ENCODE data around the gene ULK1. TPM values are rescaled to one million over a fixed set of nuclear protein-coding genes. Genes with fewer than 3 reads are reported as not detected.

ULK1 gene
- total RNA-seq, 4 donors from 2014 or later: 17.5 to 140 (median 28.0) TPM

GRCh38 chr12:131856366-131857097 lies 37.9 kb upstream of the ULK1 start:
- 73 to 88% methylated on average over 4 to 10 of the region's 10 CpGs for WGBS, 2 donors (ENCODE audit: low coverage in 1 of 2)
- no peaks in the 10 kb centered on the region for H3K9me3 ChIP-seq
- peaks cover 0 to 6% (median 0%) of the 10 kb centered on the region in 4 donors for H3K4me1 ChIP-seq
- intact Hi-C loops (cut with DNase I; ENCODE audit: low total_unique reads): no loop called here
- no peak for DNase-seq
- no peaks in the 10 kb centered on the region for H3K36me3 ChIP-seq
- TF ChIP-seq POLR2AphosphoS5 (IDR thresholded peaks at IDR 0.05) (no peak), POLR2A (IDR thresholded peaks at IDR 0.05) (no peak), CTCF (IDR thresholded peaks at IDR 0.05) (no peak)
- H3K27me3 ChIP-seq: peaks cover 20% of the 10 kb centered on the region
- no peak overlapping the region for H3K4me3 ChIP-seq
- no peak overlapping the region for H3K27ac ChIP-seq
- in situ Hi-C loops (cut with MboI; ENCODE audit: low pct_ligation_motif_present in 1 of 4, low pct_unique_long_range_greater_than_20kb in 1 of 4, low sequenced_read_pairs in 3 of 4): no loop called here

- 70 to 77% methylated on average over 2 to 21 of the region's 21 CpGs for WGBS, 2 donors (ENCODE audit: low coverage in 1 of 2)
- intact Hi-C loops (cut with DNase I; ENCODE audit: low total_unique reads): no loop called here
- in situ Hi-C loops (cut with MboI; ENCODE audit: low pct_ligation_motif_present in 1 of 4, low pct_unique_long_range_greater_than_20kb in 1 of 4, low sequenced_read_pairs in 3 of 4): no loop called here
Observed at GRCh38 chr12:131857908-131858850, 36.2 kb upstream of the ULK1 start.

GRCh38 chr12:131860472-131861260 lies 33.8 kb upstream of the ULK1 start:
- H3K36me3 ChIP-seq: no peaks in the 10 kb centered on the region
- intact Hi-C loops (cut with DNase I; ENCODE audit: low total_unique reads) (no loop called here), in situ Hi-C loops (cut with MboI; ENCODE audit: low pct_ligation_motif_present in 1 of 4, low pct_unique_long_range_greater_than_20kb in 1 of 4, low sequenced_read_pairs in 3 of 4) (no loop called here)
- peaks cover 0 to 6% (median 0%) of the 10 kb centered on the region in 4 donors for H3K4me1 ChIP-seq
- peak overlapping the region in 2 of 4 donors; percentile 2 to 14 for H3K4me3 ChIP-seq
- 28 to 44% methylated on average over 1 to 22 of the region's 22 CpGs for WGBS, 2 donors (ENCODE audit: low coverage in 1 of 2)
- H3K27ac ChIP-seq: no peak overlapping the region
- H3K27me3 ChIP-seq: peaks cover 6% of the 10 kb centered on the region
- H3K9me3 ChIP-seq: no peaks in the 10 kb centered on the region
- DNase-seq: peak; percentile 21
- TF ChIP-seq EP300 (IDR thresholded peaks at IDR 0.05; ENCODE audit: low read depth): no peak
- no peak for TF ChIP-seq POLR2A (IDR thresholded peaks at IDR 0.05)
- no peak for TF ChIP-seq POLR2AphosphoS5 (IDR thresholded peaks at IDR 0.05)
- no peak for TF ChIP-seq CTCF (IDR thresholded peaks at IDR 0.05)

More at GRCh38 chr12:131857908-131858850, 36.2 kb upstream of the ULK1 start:
- H3K36me3 ChIP-seq: no peaks in the 10 kb centered on the region
- no peak overlapping the region for H3K27ac ChIP-seq
- H3K9me3 ChIP-seq: no peaks in the 10 kb centered on the region
- H3K4me3 ChIP-seq: no peak overlapping the region
- no peak for DNase-seq
- TF ChIP-seq CTCF (IDR thresholded peaks at IDR 0.05): no peak
- no peak for TF ChIP-seq POLR2AphosphoS5 (IDR thresholded peaks at IDR 0.05)
- no peak for TF ChIP-seq POLR2A (IDR thresholded peaks at IDR 0.05)
- TF ChIP-seq EP300 (IDR thresholded peaks at IDR 0.05; ENCODE audit: low read depth): no peak
- peaks cover 0 to 6% (median 0%) of the 10 kb centered on the region in 4 donors for H3K4me1 ChIP-seq
- H3K27me3 ChIP-seq: peaks cover 20% of the 10 kb centered on the region
